H7 (cell line): Measurements from ENCODE around the gene TRIM69. TPM values are rescaled to one million over a fixed set of nuclear protein-coding genes. Genes with fewer than 3 reads are reported as not detected.
A peak's percentile ranks its signal among the peaks of the same experiment; 100 is the strongest.
"Not testable (repeated sequence)": the region's sequence is repeated elsewhere in the genome, so short reads cannot be mapped to it uniquely, and the experiment has no call there.

ENCODE experiments used
- DNase-seq: peaks from one replicate; pipeline ENCODE4 v3.0.0; 2012
- H3K27me3 ChIP-seq: 2 replicates; pipeline ENCODE4 v1.6.0; 2011; ENCODE audit warnings: mild to moderate bottlenecking, low read length; ENCODE audit not compliant: control insufficient read depth, insufficient read depth
- H3K36me3 ChIP-seq: replicated peaks from 2 replicates; pipeline ENCODE4 v1.5.1; 2011; ENCODE audit warnings: low read length; ENCODE audit not compliant: control insufficient read depth, insufficient read depth
- H3K4me3 ChIP-seq: 2 replicates; pipeline ENCODE4 v1.5.1; 2011; ENCODE audit warnings: low read depth, mild to moderate bottlenecking, control low read depth, low read length, moderate library complexity; ENCODE audit not compliant: insufficient read depth
- total RNA-seq: library from RNA; depleted of rRNA; stranded (reverse); fragments of >200 nt; shearing (Covaris generic); gene quantifications from 2 replicates; pipeline ENCODE4 v1.2.3, GENCODE V29; 2014

The TRIM69 gene
- total RNA-seq, 1 experiment from 2014 or later: 5.4 TPM

DNA sequence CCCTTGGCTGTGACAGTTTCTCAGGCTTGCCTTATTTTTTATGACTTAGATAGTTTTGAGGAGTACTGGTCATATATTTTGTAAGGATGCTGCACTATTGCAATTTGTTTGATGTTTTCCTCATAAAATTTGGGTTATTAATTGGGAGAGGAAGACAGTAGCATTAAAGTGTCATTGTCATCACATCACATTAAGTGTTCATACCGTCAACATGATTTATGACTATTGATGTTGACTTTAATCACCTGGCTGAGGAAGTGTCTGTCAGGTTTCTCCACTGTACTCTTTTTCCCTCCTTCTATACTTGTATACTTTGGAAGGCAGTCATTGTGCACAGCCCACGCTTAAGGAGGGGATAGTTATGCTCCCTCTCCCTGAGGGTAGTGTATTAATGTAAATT is 26.9 kb downstream of the TRIM69 start:
- no peaks in the 10 kb centered on the region; the same call in 1 of the 2 replicates for H3K27me3 ChIP-seq
- DNase-seq: no peak
- no peak overlapping the region for H3K4me3 ChIP-seq
- no peaks in the 10 kb centered on the region for H3K36me3 ChIP-seq

DNA sequence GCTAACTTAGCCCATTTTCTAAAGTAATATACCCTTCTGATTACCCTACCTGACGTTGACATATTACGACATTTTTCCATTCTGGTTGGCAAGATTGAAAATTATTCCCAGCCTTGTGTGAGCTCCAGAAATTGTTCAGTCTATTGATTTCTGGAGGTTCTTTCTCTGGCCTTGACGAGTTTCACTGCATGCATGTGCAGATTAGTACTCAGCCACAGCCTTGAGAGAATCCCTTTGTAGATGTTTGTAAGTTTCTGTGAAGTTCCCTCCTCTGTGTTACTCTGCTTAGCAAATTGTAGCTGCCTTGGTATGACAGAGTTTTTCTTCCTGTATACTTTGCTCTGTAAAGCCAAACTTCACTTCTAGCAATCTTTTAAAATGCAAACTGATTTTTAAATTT is 27.5 kb downstream of the TRIM69 start:
- DNase-seq: no peak
- no peak overlapping the region for H3K4me3 ChIP-seq
- H3K27me3 ChIP-seq: no peaks in the 10 kb centered on the region; the same call in 1 of the 2 replicates

DNA sequence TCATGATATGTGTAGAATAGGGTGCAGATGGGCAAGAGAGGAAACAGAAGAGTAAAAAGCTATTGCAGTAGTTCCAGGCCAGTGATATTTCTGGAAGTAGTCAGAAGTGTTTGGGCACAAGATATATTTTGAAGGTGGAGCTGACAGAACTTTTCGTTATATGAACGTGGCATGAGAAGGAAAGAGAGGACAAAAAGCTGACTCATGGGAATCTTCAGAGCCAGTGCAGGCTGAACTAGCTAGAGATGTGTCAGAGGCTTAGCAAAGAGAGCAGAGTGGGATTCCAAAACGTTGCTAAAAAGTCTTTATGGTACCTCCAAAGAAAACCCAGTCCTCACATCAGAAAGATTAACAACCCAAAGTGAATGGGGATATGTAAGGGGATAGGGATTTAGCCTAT is 28.7 kb downstream of the TRIM69 start:
- H3K4me3 ChIP-seq: no peak overlapping the region
- H3K36me3 ChIP-seq: no peaks in the 10 kb centered on the region
- no peak for DNase-seq
- no peaks in the 10 kb centered on the region for H3K27me3 ChIP-seq

More for the DNA sequence above, 27.5 kb downstream of the TRIM69 start:
- no peaks in the 10 kb centered on the region for H3K36me3 ChIP-seq

DNA sequence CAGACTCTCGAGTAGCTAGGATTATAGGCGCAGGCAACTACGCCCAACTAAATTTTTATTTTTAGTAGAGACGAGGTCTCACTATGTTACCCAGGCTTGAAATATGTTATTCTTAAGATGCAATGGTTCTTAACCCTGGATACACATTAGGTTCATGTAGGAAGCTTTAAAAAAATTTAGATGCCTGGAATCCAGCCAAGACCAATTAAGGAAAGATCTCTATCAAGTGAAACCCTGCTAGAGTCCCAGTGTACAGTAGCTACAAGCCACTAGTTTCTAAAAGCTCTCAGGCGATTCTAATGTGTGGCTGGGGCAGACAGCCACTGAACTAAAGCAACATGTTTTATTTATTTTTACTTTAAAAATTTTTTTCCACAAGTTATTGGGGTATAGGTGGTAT is 33.2 kb downstream of the TRIM69 start:
- DNase-seq: no peak
- Histone ChIP-seq H3K36me3 (no peaks in the 10 kb centered on the region), H3K27me3 (no peaks in the 10 kb centered on the region), H3K4me3 (no peak overlapping the region)

DNA sequence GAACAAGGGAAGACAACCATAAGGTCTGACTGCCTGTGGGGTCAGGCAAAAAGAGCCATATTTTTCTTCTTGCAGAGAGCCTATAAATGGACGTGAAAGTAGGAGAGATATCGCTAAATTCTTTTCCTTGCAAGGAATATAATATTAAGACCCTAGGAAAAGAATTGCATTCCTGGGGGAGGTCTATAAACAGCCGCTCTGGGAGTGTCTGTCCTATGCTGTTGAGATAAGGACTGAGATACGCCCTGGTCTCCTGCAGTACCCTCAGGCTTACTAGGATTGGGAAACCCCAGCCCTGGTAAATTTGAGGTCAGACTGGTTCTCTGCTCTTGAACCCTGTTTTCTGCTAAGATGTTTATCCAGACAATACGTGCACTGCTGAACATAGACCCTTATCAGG is 34.4 kb downstream of the TRIM69 start:
- not testable (repeated sequence) for H3K4me3 ChIP-seq, H3K36me3 ChIP-seq, DNase-seq, H3K27me3 ChIP-seq

DNA sequence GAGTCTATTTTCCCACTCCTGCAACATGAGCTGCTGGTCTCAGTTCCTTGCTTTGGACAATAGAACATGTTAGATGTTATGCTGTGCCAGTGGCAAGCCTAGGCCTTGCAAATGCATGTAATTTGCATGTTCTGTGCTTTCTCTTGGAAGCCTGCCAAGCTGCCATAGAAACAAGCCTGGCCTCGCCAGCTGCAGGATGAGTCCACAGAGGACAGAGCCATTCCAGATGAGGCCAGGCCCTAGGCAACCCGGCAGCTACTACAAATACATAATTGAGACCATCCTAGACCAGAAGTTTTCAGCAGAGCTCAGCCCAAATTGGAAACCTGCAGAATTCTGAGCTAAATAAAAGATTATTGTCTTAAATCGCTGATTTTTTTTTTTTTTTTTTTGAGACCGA is 39.6 kb downstream of the TRIM69 start:
- no peaks in the 10 kb centered on the region for H3K36me3 ChIP-seq
- no peak for DNase-seq
- no peaks in the 10 kb centered on the region for H3K27me3 ChIP-seq
- no peak overlapping the region for H3K4me3 ChIP-seq

DNA sequence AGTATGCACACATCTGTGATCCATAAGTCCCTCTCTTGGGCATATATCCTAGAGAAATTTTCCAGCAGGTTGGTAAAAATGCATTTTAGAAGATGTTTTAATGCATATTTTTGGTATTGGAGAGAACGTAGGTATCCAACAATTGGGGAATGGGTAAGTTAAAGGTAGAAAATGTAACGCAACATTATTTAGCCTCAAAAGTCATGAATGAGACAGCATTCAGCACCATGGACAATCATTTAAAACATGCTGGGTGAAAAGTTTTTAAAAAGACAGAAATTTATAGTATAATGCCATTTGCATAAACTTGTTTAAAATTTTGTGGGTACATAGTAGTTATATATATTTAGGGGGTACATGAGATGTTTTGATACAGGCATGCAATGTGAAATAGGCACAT is 43.4 kb downstream of the TRIM69 start:
- DNase-seq: no peak
- no peak overlapping the region for H3K4me3 ChIP-seq
- H3K27me3 ChIP-seq: no peaks in the 10 kb centered on the region
- no peaks in the 10 kb centered on the region for H3K36me3 ChIP-seq

DNA sequence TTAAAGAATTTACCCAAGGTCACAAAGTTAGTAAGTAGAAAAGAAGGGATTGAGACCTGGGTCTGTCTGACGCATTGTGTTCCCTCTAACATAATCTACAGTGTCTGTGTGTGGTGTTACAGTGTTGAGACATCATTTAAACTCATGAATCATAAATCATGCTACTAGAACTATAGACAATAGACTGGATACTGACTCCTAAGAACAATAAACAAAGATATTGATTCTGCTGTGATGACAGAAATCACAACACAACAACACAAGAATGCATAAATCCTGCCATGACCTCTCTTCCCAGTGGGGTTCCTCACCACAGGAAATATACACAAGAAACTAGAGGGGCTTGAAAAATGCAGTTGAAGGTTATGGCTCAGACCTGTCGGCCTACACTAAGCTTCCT is 44.3 kb downstream of the TRIM69 start:
- H3K4me3 ChIP-seq: no peak overlapping the region
- no peaks in the 10 kb centered on the region for H3K27me3 ChIP-seq
- DNase-seq: no peak
- no peaks in the 10 kb centered on the region for H3K36me3 ChIP-seq

DNA sequence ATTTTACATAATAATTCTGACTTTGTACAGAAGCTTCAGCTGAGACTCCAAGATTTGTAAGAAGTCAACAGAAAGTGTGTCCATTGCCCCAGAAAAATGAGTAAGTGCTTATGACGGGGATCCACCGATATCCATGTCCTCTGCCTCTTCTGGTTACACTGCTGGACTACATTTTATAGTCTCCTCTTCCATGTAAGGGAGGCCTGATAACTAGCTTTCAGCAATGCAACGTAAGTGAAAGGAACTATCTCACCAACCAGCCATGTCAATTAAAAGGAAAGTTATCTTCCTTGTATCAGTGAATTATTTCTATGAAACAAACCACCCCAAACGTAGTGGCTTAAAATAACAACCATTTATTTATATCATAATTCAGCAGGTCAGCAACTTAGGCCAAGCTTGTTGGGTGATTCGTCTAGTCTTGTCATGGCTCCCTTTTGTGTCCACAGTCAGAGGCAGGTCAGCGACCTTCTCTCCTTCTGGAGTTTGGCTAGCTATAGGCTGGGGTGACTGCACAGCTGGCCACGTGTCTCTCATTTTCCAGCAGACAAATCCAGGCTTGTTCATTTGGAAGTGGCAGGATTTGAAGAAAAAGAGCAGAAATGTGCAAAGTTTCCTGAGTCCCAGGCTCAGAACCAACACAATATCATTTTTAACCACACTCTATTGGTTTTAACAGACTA is 44.9 kb downstream of the TRIM69 start:
- Histone ChIP-seq H3K36me3 (no peaks in the 10 kb centered on the region), H3K4me3 (no peak overlapping the region), H3K27me3 (no peaks in the 10 kb centered on the region)
- DNase-seq: no peak

DNA sequence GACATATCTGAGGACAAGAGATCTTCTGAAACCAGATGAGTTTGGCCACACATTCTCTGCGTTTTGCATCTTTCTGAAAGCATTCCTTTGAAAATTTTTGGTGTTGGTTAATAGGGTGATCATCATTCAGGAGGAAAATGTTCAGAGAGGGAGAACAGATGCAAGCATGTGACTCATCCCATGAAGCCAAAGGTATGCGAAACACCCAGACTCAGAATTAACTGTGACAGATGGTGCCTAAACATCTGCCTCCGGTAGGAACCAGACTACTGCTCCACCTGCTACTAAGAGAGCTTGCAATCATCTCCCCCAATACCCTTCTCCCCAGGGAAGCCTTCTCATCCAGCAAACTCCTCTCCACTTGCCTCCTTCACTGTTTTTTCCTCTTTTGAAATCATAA is 46.2 kb downstream of the TRIM69 start:
- DNase-seq: no peak
- no peak overlapping the region for H3K4me3 ChIP-seq

DNA sequence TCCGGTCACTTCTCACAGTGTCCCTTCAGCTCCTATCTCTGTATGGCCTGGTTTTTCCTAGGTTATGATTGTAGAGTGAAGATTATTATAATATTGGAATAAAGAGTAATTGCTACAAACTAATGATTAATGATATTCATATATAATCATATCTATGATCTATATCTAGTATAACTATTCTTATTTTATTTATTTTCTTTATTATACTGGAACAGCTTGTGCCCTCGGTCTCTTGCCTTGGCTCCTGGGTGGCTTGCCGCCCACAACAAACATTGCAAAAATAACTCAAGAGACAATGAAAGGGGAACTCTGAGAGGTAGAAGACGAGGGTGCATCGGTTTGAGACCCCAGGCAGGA is 48.6 kb downstream of the TRIM69 start:
- not testable (repeated sequence) for H3K36me3 ChIP-seq, DNase-seq, H3K27me3 ChIP-seq
- H3K4me3 ChIP-seq: peak overlapping the region; percentile 42; the same call in 1 of the 2 replicates

More for the DNA sequence above, 46.2 kb downstream of the TRIM69 start:
- Histone ChIP-seq H3K27me3 (no peaks in the 10 kb centered on the region), H3K36me3 (no peaks in the 10 kb centered on the region)

DNA sequence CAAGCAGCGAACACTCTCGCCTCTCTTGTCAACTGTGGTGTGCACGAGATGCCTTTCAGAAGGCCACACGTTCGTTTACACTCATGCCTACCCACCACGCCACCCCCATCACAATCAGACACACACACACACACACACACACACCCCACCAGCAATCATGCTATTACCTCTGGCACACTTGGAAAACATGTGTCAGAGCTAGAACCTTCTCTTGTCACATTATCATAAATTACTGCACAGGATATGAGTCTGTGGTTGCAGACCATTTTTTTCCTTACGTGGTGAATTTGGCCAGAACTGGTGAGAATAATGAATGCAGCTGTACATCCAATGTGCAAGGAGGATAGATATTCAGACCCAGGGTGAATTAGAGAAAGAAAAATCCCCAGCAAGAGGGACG is 52.4 kb downstream of the TRIM69 start:
- DNase-seq: no peak
- no peaks in the 10 kb centered on the region for H3K36me3 ChIP-seq
- no peak overlapping the region for H3K4me3 ChIP-seq
- no peaks in the 10 kb centered on the region for H3K27me3 ChIP-seq

DNA sequence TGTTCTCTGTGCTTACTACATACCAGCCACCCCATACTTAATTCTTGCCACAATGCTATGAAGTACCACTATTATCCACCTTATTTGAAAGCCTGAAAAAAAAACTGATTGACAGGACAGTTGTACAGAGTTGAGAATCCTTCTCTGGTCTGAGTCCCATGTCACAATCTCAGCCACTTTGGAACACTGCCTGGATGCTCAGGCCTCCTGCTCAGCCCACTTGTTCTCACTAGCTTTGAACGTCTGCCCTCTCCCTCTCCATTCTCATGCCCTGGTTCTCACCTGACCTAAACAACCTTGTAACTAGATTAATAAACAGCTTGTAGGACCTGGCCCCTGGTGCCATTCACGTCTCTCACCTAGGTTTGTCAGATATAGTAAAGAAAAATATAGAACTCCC is 53.9 kb downstream of the TRIM69 start:
- no peaks in the 10 kb centered on the region for H3K27me3 ChIP-seq
- H3K36me3 ChIP-seq: no peaks in the 10 kb centered on the region
- no peak overlapping the region for H3K4me3 ChIP-seq
- no peak for DNase-seq

DNA sequence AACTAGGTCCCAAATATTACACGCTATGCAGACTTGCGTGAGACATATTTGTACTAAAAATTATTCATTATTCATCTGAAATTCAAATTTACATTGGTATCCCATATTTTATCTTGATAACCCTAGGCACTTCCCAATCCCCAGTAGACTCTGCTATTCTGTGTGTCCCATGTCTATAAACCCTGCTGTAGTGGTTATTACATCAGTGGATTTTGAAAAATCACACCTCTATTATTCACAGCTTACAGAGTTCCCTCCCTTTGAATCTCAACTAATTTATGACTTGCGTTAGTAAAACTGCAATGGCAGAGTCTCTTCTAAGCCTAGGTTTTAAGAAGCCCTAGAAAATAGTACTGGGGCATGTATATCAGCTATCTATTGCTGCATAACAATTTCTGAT is 54.3 kb downstream of the TRIM69 start:
- H3K27me3 ChIP-seq: no peaks in the 10 kb centered on the region
- H3K36me3 ChIP-seq: no peaks in the 10 kb centered on the region
- DNase-seq: no peak
- no peak overlapping the region for H3K4me3 ChIP-seq

DNA sequence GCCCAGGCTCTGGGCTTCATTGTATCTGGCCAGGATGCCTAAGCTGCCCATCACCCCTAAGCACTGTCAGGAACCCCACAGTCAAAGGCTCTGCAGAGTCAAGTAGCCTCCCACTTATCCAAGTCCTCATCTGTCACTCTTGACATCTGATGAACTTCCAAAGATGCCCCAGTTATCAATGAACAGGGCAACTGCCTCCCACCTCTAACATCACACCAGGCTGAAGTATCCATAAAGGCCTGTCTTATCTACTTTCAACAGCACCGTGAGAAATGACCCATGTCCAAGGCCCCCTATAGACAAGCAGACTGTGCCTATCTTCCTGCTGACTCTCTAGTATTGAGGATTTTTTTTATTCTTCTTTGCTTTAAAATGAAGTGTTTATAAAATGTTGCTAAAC is 56.4 kb downstream of the TRIM69 start:
- Histone ChIP-seq H3K36me3 (no peaks in the 10 kb centered on the region), H3K4me3 (no peak overlapping the region), H3K27me3 (no peaks in the 10 kb centered on the region)
- no peak for DNase-seq

DNA sequence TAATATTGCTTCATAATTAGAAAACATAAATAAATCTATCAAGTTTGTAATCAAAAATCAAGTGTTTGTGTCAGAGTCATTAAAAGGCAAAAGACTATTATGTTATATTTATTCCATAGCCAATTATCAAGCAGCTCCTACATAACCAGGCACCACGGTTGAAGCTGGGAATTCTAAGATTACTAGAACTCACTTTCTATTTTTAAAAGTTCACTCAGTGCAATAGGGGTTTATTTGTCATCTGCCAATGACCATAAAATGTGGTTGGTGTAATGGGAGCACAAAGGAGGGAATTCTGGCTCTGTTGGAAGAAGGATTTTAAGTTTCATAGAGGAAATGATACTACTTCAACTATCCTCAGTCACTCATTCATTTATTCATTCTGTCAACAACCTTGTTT is 57.7 kb downstream of the TRIM69 start:
- DNase-seq: no peak
- no peaks in the 10 kb centered on the region for H3K36me3 ChIP-seq
- no peaks in the 10 kb centered on the region for H3K27me3 ChIP-seq
- no peak overlapping the region for H3K4me3 ChIP-seq
